ENCODE results near the gene IL2RG. TPM values are rescaled to one million over a fixed set of nuclear protein-coding genes. Genes with fewer than 3 reads are reported as not detected.

Gene IL2RG
- total and polyA plus RNA-seq, 4 donors, result 2.2 to 4.0 (median 3.3) TPM

DNA sequence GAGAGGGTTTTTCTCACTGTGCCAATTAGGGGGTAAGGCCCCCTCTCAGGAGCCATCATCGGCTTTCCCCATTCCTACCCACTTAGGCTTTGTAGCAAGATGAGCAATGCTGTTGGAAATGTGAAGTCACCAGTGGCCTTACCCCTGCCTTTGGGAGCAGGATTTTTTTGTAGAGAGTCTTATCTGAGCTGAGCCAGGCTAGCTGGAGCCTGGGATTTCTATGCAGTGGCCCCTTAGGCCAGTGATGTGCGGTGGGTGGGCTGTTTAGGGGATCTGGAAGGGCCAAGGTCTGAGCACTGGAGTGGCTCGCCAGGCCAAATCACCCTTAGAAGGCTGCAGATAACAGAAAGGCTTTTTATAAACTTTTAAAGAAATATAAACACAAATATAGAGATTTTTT lies 9.1 kb downstream of the IL2RG start (continued):
- TF ChIP-seq, protein P1, sequence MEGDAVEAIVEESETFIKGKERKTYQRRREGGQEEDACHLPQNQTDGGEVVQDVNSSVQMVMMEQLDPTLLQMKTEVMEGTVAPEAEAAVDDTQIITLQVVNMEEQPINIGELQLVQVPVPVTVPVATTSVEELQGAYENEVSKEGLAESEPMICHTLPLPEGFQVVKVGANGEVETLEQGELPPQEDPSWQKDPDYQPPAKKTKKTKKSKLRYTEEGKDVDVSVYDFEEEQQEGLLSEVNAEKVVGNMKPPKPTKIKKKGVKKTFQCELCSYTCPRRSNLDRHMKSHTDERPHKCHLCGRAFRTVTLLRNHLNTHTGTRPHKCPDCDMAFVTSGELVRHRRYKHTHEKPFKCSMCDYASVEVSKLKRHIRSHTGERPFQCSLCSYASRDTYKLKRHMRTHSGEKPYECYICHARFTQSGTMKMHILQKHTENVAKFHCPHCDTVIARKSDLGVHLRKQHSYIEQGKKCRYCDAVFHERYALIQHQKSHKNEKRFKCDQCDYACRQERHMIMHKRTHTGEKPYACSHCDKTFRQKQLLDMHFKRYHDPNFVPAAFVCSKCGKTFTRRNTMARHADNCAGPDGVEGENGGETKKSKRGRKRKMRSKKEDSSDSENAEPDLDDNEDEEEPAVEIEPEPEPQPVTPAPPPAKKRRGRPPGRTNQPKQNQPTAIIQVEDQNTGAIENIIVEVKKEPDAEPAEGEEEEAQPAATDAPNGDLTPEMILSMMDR (IDR thresholded peaks at IDR 0.05; ENCODE audit: low read depth, low read length, missing input control), result no peak
- no peak for TF ChIP-seq FOXA2 (IDR thresholded peaks at IDR 0.05)
- TF ChIP-seq, protein P2, sequence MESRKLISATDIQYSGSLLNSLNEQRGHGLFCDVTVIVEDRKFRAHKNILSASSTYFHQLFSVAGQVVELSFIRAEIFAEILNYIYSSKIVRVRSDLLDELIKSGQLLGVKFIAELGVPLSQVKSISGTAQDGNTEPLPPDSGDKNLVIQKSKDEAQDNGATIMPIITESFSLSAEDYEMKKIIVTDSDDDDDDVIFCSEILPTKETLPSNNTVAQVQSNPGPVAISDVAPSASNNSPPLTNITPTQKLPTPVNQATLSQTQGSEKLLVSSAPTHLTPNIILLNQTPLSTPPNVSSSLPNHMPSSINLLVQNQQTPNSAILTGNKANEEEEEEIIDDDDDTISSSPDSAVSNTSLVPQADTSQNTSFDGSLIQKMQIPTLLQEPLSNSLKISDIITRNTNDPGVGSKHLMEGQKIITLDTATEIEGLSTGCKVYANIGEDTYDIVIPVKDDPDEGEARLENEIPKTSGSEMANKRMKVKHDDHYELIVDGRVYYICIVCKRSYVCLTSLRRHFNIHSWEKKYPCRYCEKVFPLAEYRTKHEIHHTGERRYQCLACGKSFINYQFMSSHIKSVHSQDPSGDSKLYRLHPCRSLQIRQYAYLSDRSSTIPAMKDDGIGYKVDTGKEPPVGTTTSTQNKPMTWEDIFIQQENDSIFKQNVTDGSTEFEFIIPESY (IDR thresholded peaks at IDR 0.05), result no peak
- TF ChIP-seq FOXA1 (IDR thresholded peaks at IDR 0.05), result no peak

DNA sequence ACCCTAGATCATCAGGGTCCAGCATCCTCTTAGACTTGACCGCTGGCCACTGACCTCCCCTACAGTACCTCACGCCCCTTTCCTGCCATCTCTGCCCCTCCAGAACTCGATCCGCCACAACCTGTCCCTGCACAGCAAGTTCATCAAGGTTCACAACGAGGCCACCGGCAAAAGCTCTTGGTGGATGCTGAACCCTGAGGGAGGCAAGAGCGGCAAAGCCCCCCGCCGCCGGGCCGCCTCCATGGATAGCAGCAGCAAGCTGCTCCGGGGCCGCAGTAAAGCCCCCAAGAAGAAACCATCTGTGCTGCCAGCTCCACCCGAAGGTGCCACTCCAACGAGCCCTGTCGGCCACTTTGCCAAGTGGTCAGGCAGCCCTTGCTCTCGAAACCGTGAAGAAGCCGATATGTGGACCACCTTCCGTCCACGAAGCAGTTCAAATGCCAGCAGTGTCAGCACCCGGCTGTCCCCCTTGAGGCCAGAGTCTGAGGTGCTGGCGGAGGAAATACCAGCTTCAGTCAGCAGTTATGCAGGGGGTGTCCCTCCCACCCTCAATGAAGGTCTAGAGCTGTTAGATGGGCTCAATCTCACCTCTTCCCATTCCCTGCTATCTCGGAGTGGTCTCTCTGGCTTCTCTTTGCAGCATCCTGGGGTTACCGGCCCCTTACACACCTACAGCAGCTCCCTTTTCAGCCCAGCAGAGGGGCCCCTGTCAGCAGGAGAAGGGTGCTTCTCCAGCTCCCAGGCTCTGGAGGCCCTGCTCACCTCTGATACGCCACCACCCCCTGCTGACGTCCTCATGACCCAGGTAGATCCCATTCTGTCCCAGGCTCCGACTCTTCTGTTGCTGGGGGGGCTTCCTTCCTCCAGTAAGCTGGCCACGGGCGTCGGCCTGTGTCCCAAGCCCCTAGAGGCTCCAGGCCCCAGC lies 10.5 kb downstream of the IL2RG start:
- no peaks in the 10 kb centered on the region for H3K27me3 ChIP-seq (ENCODE audit: control insufficient read depth in 4 of 4, insufficient read depth in 4 of 4, low read length in 3 of 4)
- no peak overlapping the region for H3K4me3 ChIP-seq (ENCODE audit: low read depth in 1 of 3, low read length in 3 of 3)
- H3K9me3 ChIP-seq (ENCODE audit: control insufficient read depth in 4 of 4, low read length in 3 of 4), result no peaks in the 10 kb centered on the region
- no peaks in the 10 kb centered on the region for H3K36me3 ChIP-seq (ENCODE audit: control insufficient read depth in 4 of 4, insufficient read depth in 3 of 4, low read depth in 1 of 4, low read length in 3 of 4)
- TF ChIP-seq, protein P3, sequence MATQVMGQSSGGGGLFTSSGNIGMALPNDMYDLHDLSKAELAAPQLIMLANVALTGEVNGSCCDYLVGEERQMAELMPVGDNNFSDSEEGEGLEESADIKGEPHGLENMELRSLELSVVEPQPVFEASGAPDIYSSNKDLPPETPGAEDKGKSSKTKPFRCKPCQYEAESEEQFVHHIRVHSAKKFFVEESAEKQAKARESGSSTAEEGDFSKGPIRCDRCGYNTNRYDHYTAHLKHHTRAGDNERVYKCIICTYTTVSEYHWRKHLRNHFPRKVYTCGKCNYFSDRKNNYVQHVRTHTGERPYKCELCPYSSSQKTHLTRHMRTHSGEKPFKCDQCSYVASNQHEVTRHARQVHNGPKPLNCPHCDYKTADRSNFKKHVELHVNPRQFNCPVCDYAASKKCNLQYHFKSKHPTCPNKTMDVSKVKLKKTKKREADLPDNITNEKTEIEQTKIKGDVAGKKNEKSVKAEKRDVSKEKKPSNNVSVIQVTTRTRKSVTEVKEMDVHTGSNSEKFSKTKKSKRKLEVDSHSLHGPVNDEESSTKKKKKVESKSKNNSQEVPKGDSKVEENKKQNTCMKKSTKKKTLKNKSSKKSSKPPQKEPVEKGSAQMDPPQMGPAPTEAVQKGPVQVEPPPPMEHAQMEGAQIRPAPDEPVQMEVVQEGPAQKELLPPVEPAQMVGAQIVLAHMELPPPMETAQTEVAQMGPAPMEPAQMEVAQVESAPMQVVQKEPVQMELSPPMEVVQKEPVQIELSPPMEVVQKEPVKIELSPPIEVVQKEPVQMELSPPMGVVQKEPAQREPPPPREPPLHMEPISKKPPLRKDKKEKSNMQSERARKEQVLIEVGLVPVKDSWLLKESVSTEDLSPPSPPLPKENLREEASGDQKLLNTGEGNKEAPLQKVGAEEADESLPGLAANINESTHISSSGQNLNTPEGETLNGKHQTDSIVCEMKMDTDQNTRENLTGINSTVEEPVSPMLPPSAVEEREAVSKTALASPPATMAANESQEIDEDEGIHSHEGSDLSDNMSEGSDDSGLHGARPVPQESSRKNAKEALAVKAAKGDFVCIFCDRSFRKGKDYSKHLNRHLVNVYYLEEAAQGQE (IDR thresholded peaks at IDR 0.05), result no peak
- TF ChIP-seq SP1 (IDR thresholded peaks at IDR 0.05) (no peak), RXRA (IDR thresholded peaks at IDR 0.05) (no peak)
- WGBS, result 92% methylated on average over 31 of the region's 31 CpGs
- no peak overlapping the region for H3K9ac ChIP-seq (ENCODE audit: low read depth in 1 of 2, low read length in 2 of 2)
- H3K27ac ChIP-seq (ENCODE audit: low read depth in 1 of 2, low read length in 2 of 2), result no peak overlapping the region
- peaks cover 2 to 12% (median 6%) of the 10 kb centered on the region in 4 donors for H3K4me1 ChIP-seq (ENCODE audit: control insufficient read depth in 4 of 4, insufficient read depth in 4 of 4, low read length in 3 of 4)
- no peak for DNase-seq (ENCODE audit: low spot score)

DNA sequence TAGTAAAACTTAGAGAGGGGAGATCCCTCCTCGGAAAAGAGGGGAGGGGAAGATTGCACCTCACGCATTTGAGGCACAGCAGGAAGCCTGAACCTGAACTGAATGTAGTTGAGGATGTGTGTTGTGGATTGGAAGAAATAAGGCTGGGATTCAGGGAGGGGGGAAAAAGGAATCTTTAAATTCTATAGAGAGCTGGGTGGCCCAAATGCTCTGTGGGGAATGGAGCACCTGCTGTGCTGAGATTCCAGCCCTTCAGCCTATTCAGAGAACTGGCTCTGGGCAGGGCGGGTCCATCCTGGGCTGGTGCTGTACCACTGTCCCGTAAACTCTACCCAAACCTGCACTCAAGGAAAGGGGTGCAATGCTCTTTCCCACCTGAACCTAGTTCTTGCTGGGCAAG lies 11.6 kb downstream of the IL2RG start:
- Histone ChIP-seq H3K27ac (ENCODE audit: low read depth in 1 of 2, low read length in 2 of 2) (no peak overlapping the region), H3K4me3 (ENCODE audit: low read depth in 1 of 3, low read length in 3 of 3) (no peak overlapping the region), H3K4me1 (ENCODE audit: control insufficient read depth in 4 of 4, insufficient read depth in 4 of 4, low read length in 3 of 4) (peaks cover 4 to 16% (median 10%) of the 10 kb centered on the region in 4 donors), H3K9ac (ENCODE audit: low read depth in 1 of 2, low read length in 2 of 2) (no peak overlapping the region), H3K27me3 (ENCODE audit: control insufficient read depth in 4 of 4, insufficient read depth in 4 of 4, low read length in 3 of 4) (no peaks in the 10 kb centered on the region), H3K9me3 (ENCODE audit: control insufficient read depth in 4 of 4, low read length in 3 of 4) (no peaks in the 10 kb centered on the region), H3K36me3 (ENCODE audit: control insufficient read depth in 4 of 4, insufficient read depth in 3 of 4, low read depth in 1 of 4, low read length in 3 of 4) (no peaks in the 10 kb centered on the region)
- no peak for TF ChIP-seq EGR1 (IDR thresholded peaks at IDR 0.05; ENCODE audit: low read depth in 2 of 2)
- TF ChIP-seq HNF4G (IDR thresholded peaks at IDR 0.05), result no peak
- WGBS, result 97% methylated on average over 4 of the region's 4 CpGs
- DNase-seq (ENCODE audit: low spot score), result no peak

All from liver (tissue), 9 donors.